HCT116 (cell line): Measurements from ENCODE around the gene TMEM232. TPM values are rescaled to one million over a fixed set of nuclear protein-coding genes. Genes with fewer than 3 reads are reported as not detected.

Experiments
- ATAC-seq: fragments of 200-7000 bp; cut with Tn5 transposase; 2 replicates; pipeline ENCODE4 v1.9.1; 2020; ENCODE audit warnings: mild to moderate bottlenecking, moderate library complexity
- BruUV-seq: library from RNA; stranded (reverse); fragments of 400-500 nt; replicated peaks from 2 replicates; lab custom pipeline; 2021; lab: Mats Ljungman, UMichigan
- CTCF ChIA-PET: fragments of 300-600 bp; sonication (Branson Sonifier 250); formaldehyde crosslinking; loops from one replicate; lab custom pipeline; 2021; ENCODE audit warnings: antibody characterized with exemption; lab: Charles Lee
- POLR2A ChIA-PET: fragments of 300-600, 350-600 bp; sonication (Branson Sonifier 250); formaldehyde crosslinking; loops from one replicate; lab custom pipeline; 2021; ENCODE audit warnings: antibody characterized with exemption; lab: Charles Lee
- RAD21 ChIA-PET, 2 experiments: fragments of 300-600 bp; sonication (Branson Sonifier 250); formaldehyde crosslinking; loops; one replicate each; lab custom pipeline; 2023; ENCODE audit warnings: low total read pairs in 2 of 2; ENCODE audit not compliant: uncharacterized antibody in 2 of 2, unreplicated experiment in 2 of 2, low non-redundant PET in 1 of 2; lab: Charles Lee
- DNase-seq: peaks from one replicate; pipeline ENCODE4 v3.0.0-alpha.2; 2010; ENCODE audit warnings: low read depth, low spot score
- H2AFZ ChIP-seq: fragments of 200-600 bp; shearing (Covaris generic), sonication (generic); 2 replicates; pipeline ENCODE4 v1.6.1; 2017; ENCODE audit warnings: low read depth, mixed run types, mixed read lengths, antibody characterized with exemption, low read length; ENCODE audit not compliant: poor library complexity, severe bottlenecking
- H3K27ac ChIP-seq: 2 replicates; pipeline ENCODE4 v1.5.1; 2012; ENCODE audit warnings: low read depth, low read length
- H3K27me3 ChIP-seq: fragments of 200-600 bp; sonication (generic); 2 replicates; pipeline ENCODE4 v1.6.1; 2016; ENCODE audit warnings: mixed run types, low read length, mixed read lengths; ENCODE audit not compliant: insufficient read depth
- H3K36me3 ChIP-seq, 2 experiments: fragments of 200-500 bp in 1 of 2; fragments of 200-600 bp in 1 of 2; sonication (Bioruptor generic) in 1 of 2; sonication (generic) in 1 of 2; 2 replicates each; pipeline versions ENCODE4 v1.5.1 to v1.6.1; 2014 to 2016; ENCODE audit warnings: low read length in 2 of 2, inconsistent platforms in 1 of 2, mixed read lengths in 1 of 2, mixed run types in 1 of 2; ENCODE audit not compliant: insufficient read depth in 2 of 2, control insufficient read depth in 1 of 2
- H3K4me1 ChIP-seq, 2 experiments: fragments of 200-600 bp in 1 of 2; sonication (generic) in 1 of 2; 2 replicates each; pipeline versions ENCODE4 v1.5.1 to v1.6.1; 2012 to 2017; ENCODE audit warnings: low read length in 2 of 2, inconsistent platforms in 1 of 2, mild to moderate bottlenecking in 1 of 2, mixed read lengths in 1 of 2, mixed run types in 1 of 2, moderate library complexity in 1 of 2; ENCODE audit not compliant: insufficient read depth in 2 of 2, control insufficient read depth in 1 of 2
- H3K4me2 ChIP-seq: fragments of 200-600 bp; sonication (generic); 2 replicates; pipeline ENCODE4 v1.6.1; 2017; ENCODE audit warnings: mixed run types, low read length, mixed read lengths
- H3K4me3 ChIP-seq, 2 experiments: fragments of 200-600 bp in 1 of 2; sonication (generic) in 1 of 2; replicated peaks in 1 of 2; 2 replicates each; pipeline ENCODE4 v1.5.1; 2011 to 2016; ENCODE audit warnings: low read length in 2 of 2, control low read depth in 1 of 2, low read depth in 1 of 2, mild to moderate bottlenecking in 1 of 2, mixed read lengths in 1 of 2, mixed run types in 1 of 2
- H3K79me2 ChIP-seq: fragments of 200-600 bp; sonication (generic); 2 replicates; pipeline ENCODE4 v1.6.1; 2017; ENCODE audit warnings: mild to moderate bottlenecking, mixed run types, low read length, moderate library complexity, mixed read lengths; ENCODE audit not compliant: insufficient read depth
- H3K9ac ChIP-seq: fragments of 200-600 bp; sonication (generic); 2 replicates; pipeline ENCODE4 v1.6.1; 2016; ENCODE audit warnings: low read length, mixed read lengths
- H3K9me2 ChIP-seq: fragments of 200-600 bp; sonication (generic), shearing (Covaris generic); 2 replicates; pipeline ENCODE4 v1.6.1; 2017; ENCODE audit warnings: mixed run types, mild to moderate bottlenecking, moderate library complexity; ENCODE audit not compliant: insufficient read depth
- H3K9me3 ChIP-seq, 2 experiments: fragments of 200-500 bp in 1 of 2; fragments of 200-600 bp in 1 of 2; sonication (Bioruptor generic) in 1 of 2; sonication (generic) in 1 of 2; 2 replicates each; pipeline ENCODE4 v1.6.1; 2014 to 2017; ENCODE audit warnings: low read length in 2 of 2, mixed read lengths in 2 of 2, inconsistent platforms in 1 of 2, low read depth in 1 of 2, mild to moderate bottlenecking in 1 of 2, mixed run types in 1 of 2, moderate library complexity in 1 of 2; ENCODE audit not compliant: control insufficient read depth in 1 of 2, insufficient read depth in 1 of 2
- H4K20me1 ChIP-seq: fragments of 200-600 bp; sonication (generic), shearing (Covaris generic); 2 replicates; pipeline ENCODE4 v1.6.1; 2017; ENCODE audit warnings: mixed run types, mild to moderate bottlenecking, moderate library complexity; ENCODE audit not compliant: insufficient read depth
- CBX3 ChIP-seq: IDR thresholded peaks from 2 replicates; pipeline ENCODE4 v1.6.1; 2012; ENCODE audit warnings: low read depth
- CEBPB ChIP-seq: IDR thresholded peaks from 2 replicates; pipeline ENCODE4 v1.6.1; 2012; ENCODE audit warnings: low read depth
- EZH2phosphoT487 ChIP-seq: fragments of 200-600 bp; IDR thresholded peaks from 2 replicates; pipeline ENCODE4 v1.6.1; 2018; ENCODE audit warnings: antibody characterized with exemption, borderline replicate concordance
- POLR2A ChIP-seq: IDR thresholded peaks from 2 replicates; pipeline ENCODE4 v1.7.0; 2011; ENCODE audit warnings: borderline replicate concordance; ENCODE audit not compliant: insufficient read depth, insufficient read length; ENCODE audit errors: extremely low read depth
- SP1 ChIP-seq: IDR thresholded peaks from 2 replicates; pipeline ENCODE4 v1.6.1; 2012; ENCODE audit warnings: low read depth
- ZBTB33 ChIP-seq: IDR thresholded peaks from 2 replicates; pipeline ENCODE4 v1.6.1; 2011; ENCODE audit warnings: mild to moderate bottlenecking, low read length, moderate library complexity; ENCODE audit not compliant: insufficient replicate concordance; ENCODE audit errors: extremely low read depth
- ZFX ChIP-seq: fragments of 450-650 bp; IDR thresholded peaks from 2 replicates; pipeline ENCODE4 v1.6.1; 2017
- intact Hi-C: fragments of 100-400 bp; cut with micrococcal nuclease; formaldehyde crosslinking; loops from 2 replicates; pipeline ENCODE4 v1.10.0; 2022
- total RNA-seq: library from RNA; stranded (reverse); gene quantifications from one replicate; pipeline ENCODE4 v1.2.1, GENCODE V29; 2021; ENCODE audit not compliant: unreplicated experiment
- TF ChIP-seq, protein P1 (sequence below): IDR thresholded peaks from 2 replicates; pipeline ENCODE4 v1.6.1; 2012; ENCODE audit warnings: low read depth

Gene TMEM232
- total RNA-seq, 1 experiment from 2014 or later: 1.2 TPM

GRCh38 chr5:110580625-110581024 lies 145.8 kb downstream of the TMEM232 start (continued):
- TF ChIP-seq ZBTB33 (no peak), CBX3 (no peak), ZFX (no peak), EZH2phosphoT487 (no peak)
- TF ChIP-seq, protein P1, sequence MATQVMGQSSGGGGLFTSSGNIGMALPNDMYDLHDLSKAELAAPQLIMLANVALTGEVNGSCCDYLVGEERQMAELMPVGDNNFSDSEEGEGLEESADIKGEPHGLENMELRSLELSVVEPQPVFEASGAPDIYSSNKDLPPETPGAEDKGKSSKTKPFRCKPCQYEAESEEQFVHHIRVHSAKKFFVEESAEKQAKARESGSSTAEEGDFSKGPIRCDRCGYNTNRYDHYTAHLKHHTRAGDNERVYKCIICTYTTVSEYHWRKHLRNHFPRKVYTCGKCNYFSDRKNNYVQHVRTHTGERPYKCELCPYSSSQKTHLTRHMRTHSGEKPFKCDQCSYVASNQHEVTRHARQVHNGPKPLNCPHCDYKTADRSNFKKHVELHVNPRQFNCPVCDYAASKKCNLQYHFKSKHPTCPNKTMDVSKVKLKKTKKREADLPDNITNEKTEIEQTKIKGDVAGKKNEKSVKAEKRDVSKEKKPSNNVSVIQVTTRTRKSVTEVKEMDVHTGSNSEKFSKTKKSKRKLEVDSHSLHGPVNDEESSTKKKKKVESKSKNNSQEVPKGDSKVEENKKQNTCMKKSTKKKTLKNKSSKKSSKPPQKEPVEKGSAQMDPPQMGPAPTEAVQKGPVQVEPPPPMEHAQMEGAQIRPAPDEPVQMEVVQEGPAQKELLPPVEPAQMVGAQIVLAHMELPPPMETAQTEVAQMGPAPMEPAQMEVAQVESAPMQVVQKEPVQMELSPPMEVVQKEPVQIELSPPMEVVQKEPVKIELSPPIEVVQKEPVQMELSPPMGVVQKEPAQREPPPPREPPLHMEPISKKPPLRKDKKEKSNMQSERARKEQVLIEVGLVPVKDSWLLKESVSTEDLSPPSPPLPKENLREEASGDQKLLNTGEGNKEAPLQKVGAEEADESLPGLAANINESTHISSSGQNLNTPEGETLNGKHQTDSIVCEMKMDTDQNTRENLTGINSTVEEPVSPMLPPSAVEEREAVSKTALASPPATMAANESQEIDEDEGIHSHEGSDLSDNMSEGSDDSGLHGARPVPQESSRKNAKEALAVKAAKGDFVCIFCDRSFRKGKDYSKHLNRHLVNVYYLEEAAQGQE: no peak
- TF ChIP-seq, all 23 proteins: peak for 0

DNA sequence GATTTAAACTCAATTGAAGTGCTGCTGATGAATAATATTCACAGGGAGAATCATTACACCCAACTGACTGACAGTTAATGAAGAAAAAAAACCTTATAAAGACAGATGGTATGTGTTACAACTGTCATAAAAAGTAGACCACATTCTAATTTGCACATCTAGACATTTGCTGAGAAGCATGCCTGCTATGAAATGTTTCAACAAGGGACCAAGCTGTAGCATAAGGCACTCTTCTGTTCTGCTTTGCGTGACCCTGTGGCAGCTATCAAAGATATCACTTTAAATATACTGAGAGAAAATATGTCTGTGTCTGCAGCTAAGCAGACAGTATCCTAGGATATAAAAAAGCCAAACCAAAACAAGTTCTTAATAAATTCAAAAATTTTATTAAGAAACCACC lies 153.7 kb downstream of the TMEM232 start:
- no peak for TF ChIP-seq EZH2phosphoT487
- TF ChIP-seq CEBPB: no peak
- no peak for TF ChIP-seq POLR2A
- no peak for TF ChIP-seq ZBTB33
- no peak for TF ChIP-seq SP1
- POLR2A ChIA-PET: no interaction called here

More for the DNA sequence above, 153.7 kb downstream of the TMEM232 start:
- H4K20me1 ChIP-seq: no peaks in the 10 kb centered on the region
- no peaks in the 10 kb centered on the region for H3K36me3 ChIP-seq
- H2AFZ ChIP-seq: no peak overlapping the region
- H3K9me2 ChIP-seq: no peaks in the 10 kb centered on the region
- no TSS peak for BruUV-seq
- ATAC-seq (no peak), DNase-seq (no peak)
- no peak overlapping the region for H3K9ac ChIP-seq
- intact Hi-C loops: no loop called here
- ChIA-PET RAD21 (no interaction called here), CTCF (no interaction called here)
- no peaks in the 10 kb centered on the region for H3K27me3 ChIP-seq
- no peak overlapping the region for H3K4me2 ChIP-seq
- H3K4me3 ChIP-seq: no peak overlapping the region
- no peaks in the 10 kb centered on the region for H3K79me2 ChIP-seq
- no peak overlapping the region for H3K27ac ChIP-seq
- H3K4me1 ChIP-seq: no peaks in the 10 kb centered on the region
- no peaks in the 10 kb centered on the region for H3K9me3 ChIP-seq
